Glomerular visceral epithelial cell (primary cell): ENCODE measurements around the gene HINT3.
"Not testable (repeated sequence)": the region's sequence is repeated elsewhere in the genome, so short reads cannot be mapped to it uniquely, and the experiment has no call there.

Experiments used
- DNase-seq: peaks from one replicate; pipeline ENCODE4 v3.0.0-alpha.2; 2016; ENCODE audit errors: extremely low spot score

Gene HINT3

GRCh38 chr6:126002755-126003679, 46.4 kb downstream of the HINT3 start:
- DNase-seq: no peak

DNA sequence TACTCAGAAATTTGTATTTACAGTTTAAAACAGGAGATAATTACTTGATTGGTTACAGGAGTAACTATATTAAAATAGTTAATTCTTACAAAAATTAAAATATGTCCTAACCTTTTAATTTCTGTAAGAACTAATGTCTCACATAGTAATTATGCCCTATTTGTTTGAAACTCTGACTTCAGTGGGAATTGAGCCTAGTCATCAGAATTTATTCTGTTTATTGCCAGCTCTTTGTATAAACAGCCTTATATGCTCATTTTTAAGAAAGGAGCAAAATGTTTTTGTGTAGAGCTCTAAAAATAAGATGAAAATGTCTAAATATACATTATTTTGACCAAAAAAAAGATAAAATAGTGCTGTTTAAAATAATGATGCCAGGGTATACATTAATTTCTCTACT, 51.2 kb downstream of the HINT3 start:
- no peak for DNase-seq

DNA sequence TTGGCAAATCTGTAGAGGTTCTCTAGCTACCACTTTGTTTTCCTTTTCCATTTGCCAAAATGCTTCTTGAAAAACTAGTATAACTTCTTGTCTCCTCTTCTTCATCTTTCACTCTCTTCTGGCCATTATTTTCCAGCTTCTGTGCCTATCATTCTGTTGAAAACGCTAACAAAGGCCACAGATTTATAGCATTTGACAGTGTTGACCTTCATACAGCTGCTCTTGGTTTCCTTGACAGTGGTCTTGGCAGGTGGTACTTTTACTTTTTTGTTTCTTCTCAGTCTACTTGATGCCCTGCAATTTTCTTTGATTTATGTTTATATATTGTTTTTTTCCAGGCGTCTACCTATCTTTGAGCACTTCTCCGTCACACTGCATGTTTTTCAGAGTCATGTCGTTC, 53.5 kb downstream of the HINT3 start:
- no peak for DNase-seq

DNA sequence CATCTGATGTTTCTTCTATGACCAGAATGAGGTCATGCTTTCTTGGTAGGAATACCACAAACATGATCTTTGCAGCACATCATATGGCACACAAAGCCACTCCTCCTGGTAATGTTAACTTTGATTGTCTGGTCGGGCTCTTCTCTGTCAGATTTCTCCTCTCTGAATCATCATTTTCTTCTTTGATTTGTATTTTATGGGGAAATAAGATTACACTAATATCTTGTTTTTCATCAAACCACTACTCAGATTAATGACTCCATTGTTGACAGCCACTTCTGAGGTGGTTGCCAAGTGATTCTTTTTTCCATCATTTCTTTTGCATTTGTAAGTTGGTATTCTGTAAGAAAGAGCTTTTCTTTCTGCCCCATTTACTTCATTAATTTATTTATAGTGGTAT, 59.3 kb downstream of the HINT3 start:
- no peak for DNase-seq

GRCh38 chr6:126016591-126016990, 60.0 kb downstream of the HINT3 start:
- no peak for DNase-seq

- DNase-seq: no peak
These were observed 61.1 kb downstream of the HINT3 start for GRCh38 chr6:126017668-126018067.

DNA sequence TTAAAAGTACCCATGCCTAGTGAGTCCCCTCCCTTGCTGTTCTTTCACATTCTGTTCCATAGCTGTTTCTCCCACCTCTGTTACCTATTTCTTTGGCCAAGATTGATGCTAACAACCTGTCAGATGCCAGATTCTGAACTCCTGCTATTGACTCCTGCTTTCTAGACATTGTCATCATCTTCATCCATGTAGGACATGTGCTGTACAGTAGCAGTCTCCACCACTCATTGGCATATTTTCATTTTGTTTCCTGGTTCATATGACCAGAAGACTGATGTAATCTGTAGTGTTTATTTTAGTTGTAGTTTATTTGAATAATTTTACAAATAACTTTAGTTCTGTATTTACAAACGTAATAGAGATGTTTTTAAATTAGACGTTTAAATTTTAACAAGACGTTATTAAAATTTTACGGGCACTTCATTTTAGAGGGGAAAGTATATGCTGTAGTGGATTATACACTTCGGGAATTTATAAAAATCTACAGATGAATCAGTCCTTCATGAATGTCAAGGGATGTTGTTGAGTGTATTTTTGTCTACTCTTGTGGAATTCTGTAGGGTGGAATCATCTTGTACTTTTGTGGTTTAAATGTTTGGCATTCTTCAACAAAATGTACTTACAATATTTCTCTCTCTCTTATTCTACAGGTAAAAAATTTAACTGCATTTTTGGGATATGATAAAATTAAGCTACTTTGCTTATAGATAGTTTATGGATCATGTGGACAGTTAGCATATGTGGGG, 63.9 kb downstream of the HINT3 start:
- DNase-seq: no peak

GRCh38 chr6:126023474-126023873, 66.9 kb downstream of the HINT3 start:
- DNase-seq: not testable (repeated sequence)

DNA sequence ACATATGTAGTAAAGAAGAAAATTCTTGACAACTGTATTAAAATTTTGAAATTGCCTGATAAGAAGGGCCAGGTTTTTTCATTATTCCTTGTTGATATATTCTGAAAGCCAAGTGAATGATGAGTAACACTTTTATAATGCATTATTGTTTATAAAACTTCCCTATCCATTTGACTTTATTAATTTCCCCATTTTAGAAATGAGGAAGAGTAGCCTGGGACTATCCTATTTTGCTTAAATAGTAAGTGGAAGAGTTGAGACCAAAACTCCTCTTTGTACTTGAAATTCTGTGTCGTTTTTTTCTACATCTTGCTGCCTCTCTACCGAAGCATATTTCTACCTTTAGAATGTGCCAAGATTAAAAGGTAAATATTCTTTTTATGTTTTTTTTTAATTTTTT, 69.4 kb downstream of the HINT3 start:
- no peak for DNase-seq

DNA sequence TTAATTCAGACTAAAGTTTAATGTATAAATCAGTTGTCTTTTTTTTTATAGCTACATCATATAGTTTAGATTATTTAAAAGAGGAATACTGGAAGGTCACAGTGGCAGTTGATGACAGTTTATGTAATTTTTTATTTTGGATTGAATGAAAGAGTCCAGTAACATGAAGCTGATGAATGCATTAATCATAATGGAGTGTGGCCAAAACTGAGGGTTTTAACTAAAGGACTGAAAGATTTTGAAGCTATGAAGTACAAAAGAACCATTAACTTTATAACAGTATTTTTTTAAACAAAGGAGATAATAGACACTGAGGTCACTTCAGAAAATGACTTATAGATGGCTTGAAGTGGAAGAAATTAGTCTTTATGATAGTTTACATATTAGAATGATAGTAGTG, 71.0 kb downstream of the HINT3 start:
- no peak for DNase-seq
